HG03558 (cell line): ENCODE data around the gene MKRN1.
A peak's percentile ranks its signal among the peaks of the same experiment; 100 is the strongest.
"Not testable (repeated sequence)": the region's sequence is repeated elsewhere in the genome, so short reads cannot be mapped to it uniquely, and the experiment has no call there.

ENCODE experiments used
- ATAC-seq: cut with Tn5 transposase; IDR thresholded peaks from one replicate; pipeline ENCODE4 v1.9.1; 2021; ENCODE audit warnings: moderate number of reproducible peaks; ENCODE audit not compliant: unreplicated experiment; ENCODE audit errors: extremely low read depth

The MKRN1 gene

DNA sequence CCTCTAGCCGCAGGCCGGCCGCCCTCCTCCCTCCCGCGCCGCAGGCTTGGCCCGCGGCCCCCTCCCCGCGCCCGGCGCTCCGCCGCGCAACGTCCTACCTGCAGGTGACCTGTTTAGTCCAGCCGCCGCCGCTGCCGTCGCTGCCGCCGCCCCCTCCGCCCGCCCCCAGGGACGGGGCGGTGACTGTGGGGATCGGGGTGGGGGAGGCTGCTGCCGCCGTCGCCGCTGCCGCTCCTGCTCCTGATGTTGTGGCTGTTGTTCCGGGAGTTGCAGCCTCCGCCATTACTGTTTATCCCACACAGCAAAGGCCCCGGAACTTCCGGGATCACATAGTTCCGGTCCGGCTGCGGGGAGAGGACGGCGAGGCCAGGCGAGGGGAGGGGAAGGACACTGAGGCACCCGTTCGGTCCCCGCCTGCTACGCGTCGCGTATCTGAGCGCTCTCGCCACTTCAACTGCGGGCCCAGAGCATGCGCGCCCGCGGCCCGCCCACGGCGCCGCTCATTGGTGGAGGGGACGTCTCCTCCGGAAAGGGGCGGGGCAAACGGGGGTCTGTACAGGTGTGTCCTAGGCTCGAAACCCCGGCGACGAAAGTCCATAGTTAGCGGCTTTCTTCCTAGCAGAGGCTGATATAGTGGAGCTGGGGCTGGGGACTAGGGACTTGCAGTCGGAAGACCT is at the start of gene MKRN1:
MKRN1 (minus strand) TSS at position 444 of the 677 bp plus-strand sequence; CDS start at position 283, 161 bp downstream.
- peak; percentile 88 for ATAC-seq

DNA sequence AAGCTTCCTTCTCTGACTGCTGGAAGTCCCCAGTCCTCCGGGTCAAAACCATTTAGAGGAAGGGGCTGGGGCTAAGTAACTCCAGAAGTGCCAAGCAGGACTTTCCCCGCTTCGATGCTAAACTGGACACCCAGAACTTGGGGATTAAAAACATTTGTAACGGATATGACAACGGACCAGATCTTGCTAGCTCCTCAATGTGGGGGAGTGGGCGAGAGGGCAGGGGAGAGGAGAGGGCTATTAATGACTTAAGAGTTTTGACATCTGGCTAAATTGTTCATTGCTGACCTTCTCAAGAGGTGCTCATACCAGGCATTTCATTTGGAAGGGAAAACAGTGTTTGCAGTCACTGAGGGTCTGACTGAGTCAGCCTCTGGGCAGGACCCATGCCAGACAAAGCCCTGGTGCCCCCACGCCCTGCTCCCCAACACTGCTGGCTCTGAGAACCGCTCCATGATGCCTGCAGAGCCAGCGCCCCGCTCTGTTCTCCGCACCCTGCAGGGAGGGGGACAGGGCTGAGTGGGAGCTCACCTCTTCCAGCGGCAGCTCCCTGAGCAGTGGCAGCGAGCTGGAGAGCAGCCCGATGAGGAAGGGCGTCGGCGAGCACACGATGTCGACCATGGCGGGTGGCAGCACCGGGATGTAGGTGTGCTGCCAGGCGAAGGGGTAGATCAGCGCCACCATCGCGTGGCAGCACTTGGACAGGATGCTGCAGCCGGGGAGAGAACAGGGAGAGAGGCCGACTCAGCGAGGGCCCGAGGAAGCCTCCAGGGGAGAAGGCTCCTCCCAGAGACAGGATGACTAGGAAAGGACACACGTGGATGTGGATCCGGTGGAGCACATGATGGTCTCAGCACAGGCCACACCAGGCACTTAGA is 47.7 kb upstream of the MKRN1 start:
- ATAC-seq = no peak

DNA sequence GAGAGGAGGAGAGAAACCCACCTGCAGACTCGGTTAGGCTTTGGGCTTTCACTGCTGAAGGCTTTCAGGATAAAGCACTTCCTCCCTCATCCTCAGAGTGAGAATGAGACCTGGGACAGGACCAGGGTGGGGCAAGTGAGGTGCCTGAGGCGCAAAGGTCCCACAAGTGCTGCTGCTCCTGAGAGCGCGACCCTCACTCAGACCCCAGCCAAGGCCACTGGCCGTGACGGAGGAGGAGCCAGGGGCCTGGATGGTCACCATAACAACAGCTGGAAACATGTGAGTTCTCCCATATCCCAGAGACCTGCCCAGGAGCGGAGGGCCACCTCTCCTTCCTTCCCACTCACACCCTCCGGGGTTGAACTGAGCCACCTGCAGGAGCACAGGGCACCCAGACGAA is 46.9 kb upstream of the MKRN1 start:
- no peak for ATAC-seq

- no peak for ATAC-seq
Observed at GRCh38 chr7:140525743-140526142, 46.4 kb upstream of the MKRN1 start.

- ATAC-seq = no peak
Observed at GRCh38 chr7:140521421-140521820, 42.1 kb upstream of the MKRN1 start.

GRCh38 chr7:140519007-140519399 is 39.7 kb upstream of the MKRN1 start:
- ATAC-seq = no peak

GRCh38 chr7:140518370-140519006 is 39.2 kb upstream of the MKRN1 start:
- ATAC-seq = no peak

GRCh38 chr7:140517546-140518369 is 38.5 kb upstream of the MKRN1 start:
- no peak for ATAC-seq

DNA sequence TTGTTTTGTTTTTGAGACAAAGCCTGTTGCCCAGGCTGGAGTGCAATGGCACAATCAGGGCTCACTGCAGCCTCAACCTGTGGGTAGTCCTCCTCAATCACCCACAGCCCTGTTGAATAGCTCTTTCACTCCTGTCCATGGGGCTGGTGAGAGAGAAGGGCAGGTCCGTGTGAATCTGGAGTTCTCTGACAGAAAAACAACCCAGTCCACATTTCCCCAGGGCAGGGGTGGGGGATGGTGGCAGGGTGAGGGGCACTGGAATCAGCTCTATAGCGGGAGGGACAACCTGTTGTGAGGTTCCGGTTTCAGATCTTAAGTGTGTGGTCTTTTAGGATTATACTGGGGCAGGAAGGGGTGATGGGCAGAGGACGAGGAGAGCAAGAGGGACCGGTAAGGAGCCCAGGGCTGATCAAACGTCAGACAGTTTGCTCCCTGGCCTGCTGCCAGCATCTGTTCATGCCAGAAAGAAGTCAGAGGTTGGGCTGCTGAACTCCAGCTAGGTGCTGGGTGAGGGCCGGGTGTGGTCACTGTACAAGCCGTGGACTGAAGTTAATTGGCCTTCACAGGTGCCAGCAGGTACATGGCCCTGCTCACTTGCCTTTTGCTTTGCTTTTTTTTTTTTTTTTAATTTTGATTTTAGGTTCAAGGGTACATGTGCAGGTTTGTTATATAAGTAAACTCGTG is 33.2 kb upstream of the MKRN1 start:
- no peak for ATAC-seq

GRCh38 chr7:140509789-140510188 is 30.5 kb upstream of the MKRN1 start:
- ATAC-seq = no peak

GRCh38 chr7:140507556-140507955 is 28.3 kb upstream of the MKRN1 start:
- not testable (repeated sequence) for ATAC-seq

GRCh38 chr7:140506788-140507464 is 27.6 kb upstream of the MKRN1 start:
- no peak for ATAC-seq

GRCh38 chr7:140501966-140502365 is 22.7 kb upstream of the MKRN1 start:
- no peak for ATAC-seq

- not testable (repeated sequence) for ATAC-seq
Observed at GRCh38 chr7:140497807-140498206, 18.5 kb upstream of the MKRN1 start.

DNA sequence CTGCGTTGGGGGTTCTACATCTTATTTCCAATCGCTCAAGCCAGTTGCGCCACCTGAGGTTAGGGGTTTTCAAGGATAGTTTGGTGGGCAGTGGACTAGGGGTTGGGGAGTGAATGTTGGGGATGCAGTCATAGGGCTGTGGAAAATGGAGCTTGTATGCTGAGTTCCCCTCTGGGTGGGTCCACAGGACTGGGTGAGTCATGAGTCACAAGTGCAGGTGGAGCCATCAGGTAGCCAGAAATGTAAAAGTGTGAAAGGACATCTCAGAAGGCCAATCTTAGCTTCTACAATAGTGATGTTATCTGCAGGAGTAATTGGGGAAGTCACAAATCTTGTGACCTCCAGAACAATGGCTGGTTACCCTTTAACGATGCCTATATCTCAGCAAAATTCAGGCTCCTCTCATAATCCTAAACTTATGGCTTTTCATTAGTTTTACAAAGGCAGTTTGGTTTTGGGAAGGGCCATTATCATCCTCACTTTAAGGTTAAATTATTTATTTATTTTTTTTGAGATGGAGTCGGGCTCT is 18.0 kb upstream of the MKRN1 start:
- no peak for ATAC-seq

GRCh38 chr7:140495514-140496097 is 16.3 kb upstream of the MKRN1 start:
- no peak for ATAC-seq

DNA sequence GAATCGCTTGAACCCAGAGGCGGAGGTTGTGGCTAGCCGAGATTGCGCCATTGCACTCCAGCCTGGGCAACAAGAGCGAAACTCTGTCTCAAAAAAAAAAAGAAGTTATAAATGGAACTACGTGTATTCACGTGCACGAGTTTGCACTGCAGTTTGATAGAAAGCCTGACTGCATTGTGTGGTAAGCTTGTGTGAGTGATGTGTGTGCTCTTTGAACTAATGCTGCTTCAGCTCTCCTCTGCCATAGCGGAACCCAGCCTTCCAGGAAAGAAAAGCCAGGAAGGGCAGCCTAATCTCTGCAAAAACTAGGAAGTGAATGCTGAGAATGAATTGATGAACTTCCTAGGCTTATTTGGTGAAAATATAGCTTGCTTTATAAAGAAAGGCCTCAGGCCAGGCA is 15.6 kb upstream of the MKRN1 start:
- ATAC-seq = no peak

DNA sequence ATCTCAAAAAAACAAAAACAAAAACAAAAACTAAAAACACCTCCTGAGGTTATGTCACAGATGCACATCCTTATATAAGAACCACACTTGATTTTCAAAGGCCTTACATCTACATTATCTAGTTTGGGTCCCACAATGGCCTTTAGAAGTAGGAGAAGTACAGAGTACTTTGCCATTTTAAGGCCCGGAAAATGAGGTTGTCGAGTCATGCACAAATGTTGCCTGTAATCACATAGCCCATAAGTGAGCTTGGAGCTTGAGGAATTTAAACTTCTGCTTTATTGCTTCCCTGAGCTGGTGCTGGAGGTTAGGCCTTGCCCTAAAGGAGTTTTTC is 9.7 kb upstream of the MKRN1 start:
- ATAC-seq = no peak
